C4-2B (cell line): ENCODE data around the gene MFSD2B.

Experiments
- CTCF ChIP-seq: fragments of 450-650 bp; conservative IDR thresholded peaks from 2 replicates; pipeline ENCODE4 v1.5.1; 2017; ENCODE audit warnings: mild to moderate bottlenecking
- ZFX ChIP-seq: fragments of 450-650 bp; IDR thresholded peaks from 2 replicates; pipeline ENCODE4 v1.6.1; 2017

DNA sequence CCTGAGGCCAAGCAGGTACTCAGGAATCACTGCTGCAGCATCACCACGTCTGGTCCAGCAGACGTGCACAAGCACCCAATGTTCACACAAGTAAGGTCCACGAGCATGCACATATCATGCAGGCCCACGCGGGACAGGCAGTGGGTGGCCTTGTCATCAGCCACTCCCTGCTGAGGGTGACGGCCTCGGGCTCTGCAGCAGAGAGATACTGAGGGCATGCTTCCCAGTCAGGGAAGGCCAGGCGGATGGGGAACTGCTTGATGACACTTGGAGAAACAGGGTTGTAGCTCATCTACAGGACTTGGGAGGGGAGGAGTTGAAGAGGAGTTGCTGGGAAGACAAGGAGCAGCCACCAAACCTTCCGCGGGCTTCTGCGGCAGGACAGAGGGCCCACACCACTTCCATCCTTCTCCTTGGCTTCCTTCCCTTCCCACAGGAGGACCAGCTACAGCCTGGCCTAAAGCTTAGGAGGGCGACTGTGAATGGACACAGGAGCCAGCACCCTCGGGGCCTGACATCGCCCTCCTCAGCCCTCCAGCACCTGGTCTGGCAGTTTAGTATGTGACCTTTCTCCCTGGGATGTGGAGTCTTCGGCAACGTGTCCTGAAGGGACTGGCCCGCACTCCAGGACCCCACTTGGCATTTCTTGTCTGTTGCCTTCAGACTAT is 15.2 kb downstream of the MFSD2B start:
- TF ChIP-seq CTCF (no peak), ZFX (no peak)
